ENCODE measurements around the gene APBB1. TPM values are rescaled to one million over a fixed set of nuclear protein-coding genes. Genes with fewer than 3 reads are reported as not detected.
A peak's percentile ranks its signal among the peaks of the same experiment; 100 is the strongest.

APBB1 gene
- total and polyA plus RNA-seq, 7 experiments from 2014 or later = 46.9 to 293 (median 173) TPM

DNA sequence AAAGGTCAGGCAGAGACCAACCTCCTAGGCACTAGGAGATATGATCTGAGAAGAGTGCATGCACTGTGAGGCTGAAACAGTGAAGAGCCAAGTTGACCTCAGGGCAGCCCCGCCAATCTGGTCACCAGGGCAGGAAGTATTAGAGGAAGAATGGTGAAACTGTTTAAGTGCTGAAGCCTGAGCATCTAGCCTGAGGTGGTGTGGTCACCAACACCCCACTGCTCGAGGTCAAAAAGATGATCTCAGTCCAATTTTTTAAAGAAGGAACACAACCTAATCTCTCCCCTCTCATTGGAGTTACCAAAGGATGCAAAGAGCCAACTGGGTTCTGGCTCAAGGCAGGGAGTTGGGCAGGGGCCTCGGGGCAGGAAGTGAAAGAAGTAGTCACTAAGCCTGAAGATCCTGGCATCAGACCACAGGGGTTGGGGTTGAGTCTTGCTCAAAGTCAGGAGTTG, 4.0 kb downstream of the APBB1 start:
- Histone ChIP-seq H3K4me3 (ENCODE audit: low read length) (peak overlapping the region; percentile 43), H3K36me3 (ENCODE audit: control insufficient read depth in 2 of 3, insufficient read depth in 3 of 3, low read length in 3 of 3) (peaks cover 0 to 20% (median 5%) of the 10 kb centered on the region in 3 experiments), H3K27ac (ENCODE audit: low read depth, low read length) (peak overlapping the region; percentile 74), H3K4me1 (ENCODE audit: control insufficient read depth in 2 of 2, insufficient read depth in 2 of 2, low read length in 2 of 2) (peaks cover 31 to 78% of the 10 kb centered on the region in 2 donors), H3K9me3 (ENCODE audit: control insufficient read depth in 2 of 3, low read length in 3 of 3) (no peaks in the 10 kb centered on the region), H3K27me3 (ENCODE audit: control insufficient read depth in 2 of 2, insufficient read depth in 2 of 2, low read length in 2 of 2) (no peaks in the 10 kb centered on the region)
- Mint-ChIP-seq H3K9me3 (peaks cover 0 to 2% (median 0%) of the 10 kb centered on the region in 11 donors), H3K27ac (no peak overlapping the region), H3K27me3 (peaks cover 0 to 2% (median 0%) of the 10 kb centered on the region in 5 donors), H3K4me3 (no peak overlapping the region), H3K36me3 (peaks cover 0 to 9% (median 4%) of the 10 kb centered on the region in 5 donors), H3K4me1 (peaks cover 5 to 30% (median 12%) of the 10 kb centered on the region in 7 donors)
- intact Hi-C loops (cut with micrococcal nuclease) = loop anchor here in 1 of 2 donors (10.0 kb wide), 1 partner anchor 330 kb away; no protein-coding TSS in a partner anchor
- CTCF ChIA-PET = interaction anchor here (3.4 kb wide), 1 partner anchor 13 kb away, joined by 27 read pairs; no protein-coding TSS in a partner anchor
- ATAC-seq (peak; percentile 7), DNase-seq (peak in 1 of 9 donors; percentile 16)
- POLR2A ChIA-PET = interaction anchor here (1.0 to 23.8 kb wide), 8 partner anchors 12 to 205 kb away, joined by 3 to 525 read pairs (median 14); partner anchors contain the start of genes ARFIP2, SMPD1 and TIMM10B

DNA sequence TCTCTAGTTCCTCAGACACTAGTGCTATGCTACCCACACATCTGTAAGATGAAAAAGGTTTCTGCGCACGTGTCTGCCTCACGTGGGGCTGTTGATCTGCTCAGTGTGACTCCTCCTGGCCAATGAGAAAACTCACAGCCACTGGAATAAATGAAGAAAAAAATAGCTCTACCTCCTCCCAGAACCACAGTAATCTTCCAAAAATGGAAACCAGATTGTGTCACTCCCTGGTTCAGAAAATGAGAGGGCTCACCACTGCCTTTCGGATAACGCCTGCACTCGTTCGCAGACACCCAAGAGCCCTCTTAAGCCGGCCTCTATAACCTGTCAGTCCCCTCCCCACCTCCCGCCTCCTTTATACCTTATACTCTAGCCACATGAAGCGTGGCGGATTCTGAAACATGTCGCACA, 5.1 kb downstream of the APBB1 start:
- DNase-seq (peak in 7 of 9 donors; percentile 78 to 91 (median 88)), ATAC-seq (peak; percentile 90)
- Mint-ChIP-seq H3K9me3 (peaks cover 0 to 2% (median 0%) of the 10 kb centered on the region in 11 donors), H3K4me3 (no peak overlapping the region), H3K36me3 (peaks cover 0 to 17% (median 13%) of the 10 kb centered on the region in 5 donors), H3K27ac (no peak overlapping the region), H3K4me1 (peaks cover 0 to 36% (median 17%) of the 10 kb centered on the region in 7 donors), H3K27me3 (no peaks in the 10 kb centered on the region)
- H3K27me3 ChIP-seq (ENCODE audit: control insufficient read depth in 2 of 2, insufficient read depth in 2 of 2, low read length in 2 of 2) = no peaks in the 10 kb centered on the region
- peaks cover 4 to 29% (median 10%) of the 10 kb centered on the region in 3 experiments for H3K36me3 ChIP-seq (ENCODE audit: control insufficient read depth in 2 of 3, insufficient read depth in 3 of 3, low read length in 3 of 3)
- POLR2A ChIA-PET = interaction anchor here (0.6 to 23.8 kb wide), 14 partner anchors 9 to 233 kb away, joined by 3 to 525 read pairs (median 4); partner anchors contain the start of genes ARFIP2, SMPD1, TAF10 and TIMM10B
- CTCF ChIA-PET = interaction anchor here (0.7 to 3.4 kb wide), 7 partner anchors 12 to 270 kb away, joined by 3 to 27 read pairs (median 6); partner anchors contain the start of genes MRPL17 and SMPD1
- intact Hi-C loops (cut with micrococcal nuclease) = loop anchor here in 1 of 2 donors (1.0 to 10.0 kb wide), 5 partner anchors 11 to 331 kb away; partner anchors contain the start of gene SMPD1
- H3K9me3 ChIP-seq (ENCODE audit: control insufficient read depth in 2 of 3, low read length in 3 of 3) = no peaks in the 10 kb centered on the region
- H3K4me3 ChIP-seq (ENCODE audit: low read length) = peak overlapping the region; percentile 28
- peak overlapping the region; percentile 74 for H3K27ac ChIP-seq (ENCODE audit: low read depth, low read length)
- H3K4me1 ChIP-seq (ENCODE audit: control insufficient read depth in 2 of 2, insufficient read depth in 2 of 2, low read length in 2 of 2) = peaks cover 31 to 81% of the 10 kb centered on the region in 2 donors

DNA sequence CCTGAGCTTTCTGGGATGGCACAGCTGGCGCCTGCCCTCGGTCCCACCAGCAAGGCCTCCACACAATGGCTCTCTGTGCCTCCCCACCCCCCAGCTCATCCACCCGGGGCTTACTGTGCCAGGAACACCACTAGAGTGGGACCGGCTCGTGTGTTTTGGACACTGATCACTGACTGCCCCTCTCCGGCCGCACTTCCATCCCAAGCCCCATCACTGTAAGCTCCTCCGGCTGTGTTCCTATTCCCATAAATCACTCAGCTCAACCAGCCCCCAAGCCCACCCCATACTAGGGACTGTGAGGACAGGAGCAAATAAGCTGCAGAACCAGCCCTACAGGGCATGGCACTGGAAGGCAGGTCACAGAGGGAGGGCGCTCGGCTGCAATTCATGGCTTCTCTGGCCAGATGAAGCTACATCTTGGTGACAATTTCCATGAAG, 7.3 kb downstream of the APBB1 start:
- intact Hi-C loops (cut with micrococcal nuclease) = loop anchor here in 1 of 2 donors (10.0 kb wide), 1 partner anchor 333 kb away; no protein-coding TSS in a partner anchor
- DNase-seq (no peak), ATAC-seq (no peak)
- H3K36me3 ChIP-seq (ENCODE audit: control insufficient read depth in 2 of 3, insufficient read depth in 3 of 3, low read length in 3 of 3) = peaks cover 4 to 24% (median 10%) of the 10 kb centered on the region in 3 experiments
- ChIA-PET POLR2A (interaction anchor here (0.7 to 23.8 kb wide), 4 partner anchors 10 to 28 kb away, joined by 3 to 525 read pairs (median 20); partner anchors contain the start of gene SMPD1), CTCF (interaction anchor here (1.2 to 3.4 kb wide), 3 partner anchors 9 to 32 kb away, joined by 4 to 27 read pairs (median 5); no protein-coding TSS in a partner anchor)
- peaks cover 18 to 82% of the 10 kb centered on the region in 2 donors for H3K4me1 ChIP-seq (ENCODE audit: control insufficient read depth in 2 of 2, insufficient read depth in 2 of 2, low read length in 2 of 2)
- H3K4me3 Mint-ChIP-seq = peak overlapping the region in 4 of 10 donors; percentile 1 to 63 (median 21)
- H3K4me1 Mint-ChIP-seq = peaks cover 20 to 49% (median 35%) of the 10 kb centered on the region in 7 donors
- H3K27me3 Mint-ChIP-seq = no peaks in the 10 kb centered on the region
- H3K9me3 Mint-ChIP-seq = peaks cover 0 to 2% (median 0%) of the 10 kb centered on the region in 11 donors
- H3K4me3 ChIP-seq (ENCODE audit: low read length) = no peak overlapping the region
- peaks cover 4 to 32% (median 17%) of the 10 kb centered on the region in 5 donors for H3K36me3 Mint-ChIP-seq
- H3K9me3 ChIP-seq (ENCODE audit: control insufficient read depth in 2 of 3, low read length in 3 of 3) = no peaks in the 10 kb centered on the region
- H3K27ac ChIP-seq (ENCODE audit: low read depth, low read length) = peak overlapping the region; percentile 74
- H3K27ac Mint-ChIP-seq = peak overlapping the region in 1 of 9 donors; percentile 89
- no peaks in the 10 kb centered on the region for H3K27me3 ChIP-seq (ENCODE audit: control insufficient read depth in 2 of 2, insufficient read depth in 2 of 2, low read length in 2 of 2)

DNA sequence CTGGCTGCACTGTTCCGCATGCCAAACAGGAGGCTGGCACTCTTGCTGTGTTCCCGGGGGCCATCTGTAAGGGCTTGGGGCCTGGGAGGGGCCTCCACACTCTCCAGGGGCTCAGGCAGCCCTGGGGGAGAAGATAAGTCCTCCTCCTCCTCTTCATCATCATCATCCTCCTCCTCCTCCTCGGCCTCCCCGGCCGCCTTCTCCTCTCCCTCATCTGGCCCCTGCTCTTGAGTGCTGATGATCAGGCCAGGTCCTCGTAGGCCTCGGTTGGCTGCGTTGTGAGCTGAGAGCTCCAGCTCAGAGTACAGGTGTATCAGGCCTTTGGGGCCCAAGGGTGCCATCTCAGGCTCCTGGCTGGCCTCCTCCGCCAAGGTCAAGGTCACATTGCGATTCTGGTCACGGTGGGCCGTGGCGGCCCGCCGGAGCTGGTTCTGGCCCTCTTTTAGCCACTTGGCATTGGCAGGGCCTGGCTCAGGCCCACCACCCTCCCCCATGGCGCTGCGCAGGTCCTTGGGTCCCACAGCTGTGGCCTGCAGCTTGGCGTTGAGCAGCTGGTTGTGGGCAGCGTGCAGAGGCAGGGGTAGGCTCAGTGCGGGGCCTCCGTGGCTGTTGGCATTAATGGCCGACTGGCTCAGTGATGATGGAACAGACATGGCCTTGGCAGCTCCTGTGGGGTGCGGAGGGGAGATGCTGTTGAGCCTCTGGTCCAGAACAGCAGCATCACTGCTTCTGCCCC, 8.0 kb downstream of the APBB1 start:
- CTCF ChIA-PET = interaction anchor here (1.2 to 2.1 kb wide), 2 partner anchors 32 kb away, joined by 4 to 5 read pairs; no protein-coding TSS in a partner anchor
- intact Hi-C loops (cut with micrococcal nuclease) = loop anchor here in 1 of 2 donors (10.0 kb wide), 1 partner anchor 334 kb away; no protein-coding TSS in a partner anchor
- H3K9me3 Mint-ChIP-seq = peaks cover 0 to 2% (median 0%) of the 10 kb centered on the region in 11 donors
- Histone ChIP-seq H3K9me3 (ENCODE audit: control insufficient read depth in 2 of 3, low read length in 3 of 3) (no peaks in the 10 kb centered on the region), H3K27me3 (ENCODE audit: control insufficient read depth in 2 of 2, insufficient read depth in 2 of 2, low read length in 2 of 2) (no peaks in the 10 kb centered on the region), H3K27ac (ENCODE audit: low read depth, low read length) (peak overlapping the region; percentile 74), H3K4me1 (ENCODE audit: control insufficient read depth in 2 of 2, insufficient read depth in 2 of 2, low read length in 2 of 2) (peaks cover 19 to 82% of the 10 kb centered on the region in 2 donors), H3K36me3 (ENCODE audit: control insufficient read depth in 2 of 3, insufficient read depth in 3 of 3, low read length in 3 of 3) (peaks cover 4 to 24% (median 10%) of the 10 kb centered on the region in 3 experiments), H3K4me3 (ENCODE audit: low read length) (no peak overlapping the region)
- POLR2A ChIA-PET = interaction anchor here (0.6 to 23.8 kb wide), 8 partner anchors 8 to 261 kb away, joined by 3 to 525 read pairs (median 6); partner anchors contain the start of genes APBB1 and SMPD1
- ATAC-seq (no peak), DNase-seq (no peak)
- H3K27me3 Mint-ChIP-seq = no peaks in the 10 kb centered on the region
- peak overlapping the region in 5 of 10 donors; percentile 8 to 64 (median 34) for H3K4me3 Mint-ChIP-seq
- peaks cover 27 to 56% (median 42%) of the 10 kb centered on the region in 7 donors for H3K4me1 Mint-ChIP-seq
- peaks cover 4 to 39% (median 17%) of the 10 kb centered on the region in 5 donors for H3K36me3 Mint-ChIP-seq
- peak overlapping the region in 6 of 9 donors; percentile 43 to 99 (median 83) for H3K27ac Mint-ChIP-seq

DNA sequence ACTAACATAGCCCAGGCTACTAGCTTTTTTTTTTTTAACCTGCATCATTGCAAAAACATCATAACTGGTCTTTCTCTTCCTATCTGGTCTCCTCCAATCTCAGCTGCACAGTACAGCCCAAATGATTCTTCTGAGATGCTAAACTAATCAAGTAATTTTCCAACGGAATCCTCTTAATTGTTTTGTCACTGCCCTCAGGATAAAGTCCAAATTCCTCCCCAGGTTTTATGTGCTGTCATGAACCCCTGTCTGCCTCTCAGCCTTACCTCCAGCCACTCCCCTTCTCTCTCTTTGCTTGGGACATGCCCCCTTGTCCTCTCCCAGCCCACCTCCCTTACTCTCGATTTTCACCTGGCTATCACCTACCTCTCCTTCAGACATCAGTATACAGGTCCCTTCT, 12.5 kb downstream of the APBB1 start:
- peak overlapping the region in 9 of 10 donors; percentile 41 to 94 (median 82) for H3K4me3 Mint-ChIP-seq
- Histone ChIP-seq H3K36me3 (ENCODE audit: control insufficient read depth in 2 of 3, insufficient read depth in 3 of 3, low read length in 3 of 3) (peaks cover 4 to 26% (median 10%) of the 10 kb centered on the region in 3 experiments), H3K4me3 (ENCODE audit: low read length) (no peak overlapping the region), H3K27me3 (ENCODE audit: control insufficient read depth in 2 of 2, insufficient read depth in 2 of 2, low read length in 2 of 2) (no peaks in the 10 kb centered on the region), H3K9me3 (ENCODE audit: control insufficient read depth in 2 of 3, low read length in 3 of 3) (no peaks in the 10 kb centered on the region), H3K4me1 (ENCODE audit: control insufficient read depth in 2 of 2, insufficient read depth in 2 of 2, low read length in 2 of 2) (peaks cover 48 to 87% of the 10 kb centered on the region in 2 donors), H3K27ac (ENCODE audit: low read depth, low read length) (peak overlapping the region; percentile 80)
- no peak for ATAC-seq
- intact Hi-C loops (cut with micrococcal nuclease) = no loop called here
- ChIA-PET POLR2A (interaction anchor here (0.6 to 23.8 kb wide), 7 partner anchors 12 to 43 kb away, joined by 3 to 525 read pairs (median 5); partner anchors contain the start of genes APBB1 and SMPD1), CTCF (interaction anchor here (0.9 to 4.5 kb wide), 4 partner anchors 13 to 37 kb away, joined by 3 to 41 read pairs (median 7); partner anchors contain the start of gene APBB1)
- H3K27ac Mint-ChIP-seq = peak overlapping the region; percentile 18 to 99 (median 96)
- peaks cover 0 to 5% (median 0%) of the 10 kb centered on the region in 11 donors for H3K9me3 Mint-ChIP-seq
- DNase-seq = no peak
- H3K36me3 Mint-ChIP-seq = peaks cover 4 to 40% (median 24%) of the 10 kb centered on the region in 5 donors
- H3K27me3 Mint-ChIP-seq = peaks cover 0 to 3% (median 0%) of the 10 kb centered on the region in 5 donors
- H3K4me1 Mint-ChIP-seq = peaks cover 66 to 88% (median 75%) of the 10 kb centered on the region in 7 donors

All from naive thymus-derived CD4-positive, alpha-beta T cell (primary cell).